IMR-90 (cell line): ENCODE results near the gene AKAP1. TPM values are rescaled to one million over a fixed set of nuclear protein-coding genes. Genes with fewer than 3 reads are reported as not detected.

Experiments
- ATAC-seq: fragments of 200-7000 bp; cut with Tn5 transposase; 2 replicates; pipeline ENCODE4 v1.9.1; 2020; ENCODE audit warnings: low read depth, mild to moderate bottlenecking, moderate library complexity
- BruUV-seq: library from RNA; stranded (reverse); fragments of 400-500 nt; replicated peaks from 2 replicates; lab custom pipeline; 2021; lab: Mats Ljungman, UMichigan
- CTCF ChIA-PET: fragments of 300-600 bp; formaldehyde crosslinking; extraction: SDS; loops from one replicate; lab custom pipeline; 2021; ENCODE audit warnings: antibody characterized with exemption; lab: Yijun Ruan, JAX
- POLR2A ChIA-PET: fragments of 300-600 bp; sonication (Branson Sonifier 250); formaldehyde crosslinking; loops from one replicate; lab custom pipeline; 2022; ENCODE audit warnings: antibody characterized with exemption; ENCODE audit not compliant: unreplicated experiment; lab: Charles Lee
- DNase-seq: peaks from one replicate; pipeline ENCODE4 v3.0.0; 2013
- H2AFZ ChIP-seq: replicated peaks from 2 replicates; pipeline ENCODE3; 2013; ENCODE audit warnings: low read length, mild to moderate bottlenecking; ENCODE audit not compliant: poor library complexity
- H2AK5ac ChIP-seq: 2 replicates; pipeline ENCODE4 v1.6.1; 2013; ENCODE audit warnings: low read depth, low read length, inconsistent platforms
- H2AK9ac ChIP-seq: replicated peaks from 2 replicates; pipeline ENCODE3; 2013; ENCODE audit warnings: mild to moderate bottlenecking, low read depth, low read length, moderate library complexity; ENCODE audit not compliant: poor library complexity
- H2BK120ac ChIP-seq: 2 replicates; pipeline ENCODE4 v1.6.1; 2013; ENCODE audit warnings: low read depth, low read length, inconsistent platforms
- H2BK15ac ChIP-seq: 3 replicates; pipeline ENCODE4 v1.6.1; 2013; ENCODE audit warnings: low read depth, low read length, inconsistent platforms
- H2BK20ac ChIP-seq: 2 replicates; pipeline ENCODE4 v1.6.1; 2013; ENCODE audit warnings: low read depth, mild to moderate bottlenecking, inconsistent platforms, low read length, moderate library complexity
- H2BK5ac ChIP-seq: 2 replicates; pipeline ENCODE4 v1.6.1; 2013; ENCODE audit warnings: mild to moderate bottlenecking, low read depth, low read length, inconsistent platforms; ENCODE audit not compliant: poor library complexity, severe bottlenecking
- H3K14ac ChIP-seq: replicated peaks from 2 replicates; pipeline ENCODE4 v1.6.1; 2013; ENCODE audit warnings: low read depth, low read length, inconsistent platforms
- H3K18ac ChIP-seq: 2 replicates; pipeline ENCODE4 v1.6.1; 2013; ENCODE audit warnings: low read depth, low read length, control low read depth
- H3K23ac ChIP-seq: 2 replicates; pipeline ENCODE4 v1.6.1; 2013; ENCODE audit warnings: low read depth, low read length, inconsistent platforms
- H3K27ac ChIP-seq: 2 replicates; pipeline ENCODE4 v1.5.1; 2013; ENCODE audit warnings: mild to moderate bottlenecking, control low read depth, low read length; ENCODE audit not compliant: insufficient read depth
- H3K27me3 ChIP-seq: 2 replicates; pipeline ENCODE4 v1.6.1; 2013; ENCODE audit warnings: low read length; ENCODE audit not compliant: control insufficient read depth, insufficient read depth
- H3K36me3 ChIP-seq: 2 replicates; pipeline ENCODE4 v1.6.1; 2013; ENCODE audit warnings: low read length, mixed read lengths; ENCODE audit not compliant: control insufficient read depth, insufficient read depth
- H3K4ac ChIP-seq: 2 replicates; pipeline ENCODE4 v1.6.1; 2013; ENCODE audit warnings: low read depth, low read length, inconsistent platforms
- H3K4me1 ChIP-seq: 2 replicates; pipeline ENCODE4 v1.6.1; 2013; ENCODE audit warnings: low read length, mixed read lengths; ENCODE audit not compliant: control insufficient read depth, insufficient read depth
- H3K4me2 ChIP-seq: 2 replicates; pipeline ENCODE4 v1.6.1; 2013; ENCODE audit warnings: low read depth, mild to moderate bottlenecking, control low read depth, low read length, moderate library complexity
- H3K4me3 ChIP-seq: 2 replicates; pipeline ENCODE4 v1.5.1; 2013; ENCODE audit warnings: low read depth, mild to moderate bottlenecking, control low read depth, low read length, moderate library complexity; ENCODE audit not compliant: insufficient read depth
- H3K56ac ChIP-seq: 2 replicates; pipeline ENCODE4 v1.6.1; 2013; ENCODE audit warnings: low read length, inconsistent platforms; ENCODE audit not compliant: insufficient read depth; ENCODE audit errors: extremely low read depth
- H3K79me1 ChIP-seq, 2 experiments: 2 replicates each; pipeline ENCODE4 v1.6.1; 2013; ENCODE audit warnings: low read length in 2 of 2, inconsistent platforms in 1 of 2, low read depth in 1 of 2
- H3K9ac ChIP-seq: 2 replicates; pipeline ENCODE4 v1.6.1; 2013; ENCODE audit warnings: low read depth, low read length, control low read depth
- H3K9me1 ChIP-seq: 2 replicates; pipeline ENCODE4 v1.6.1; 2013; ENCODE audit warnings: low read length, inconsistent platforms; ENCODE audit not compliant: insufficient read depth
- H3K9me3 ChIP-seq: 2 replicates; pipeline ENCODE4 v1.6.1; 2013; ENCODE audit warnings: low read length; ENCODE audit not compliant: control insufficient read depth, insufficient read depth
- H4K20me1 ChIP-seq: 2 replicates; pipeline ENCODE4 v1.6.1; 2013; ENCODE audit warnings: low read length, inconsistent platforms; ENCODE audit not compliant: insufficient read depth
- H4K5ac ChIP-seq: 2 replicates; pipeline ENCODE4 v1.6.1; 2013; ENCODE audit warnings: mild to moderate bottlenecking, low read depth, low read length, control low read depth
- H4K8ac ChIP-seq, 2 experiments: 2 replicates each; pipeline ENCODE4 v1.6.1; 2013; ENCODE audit warnings: low read depth in 2 of 2, low read length in 2 of 2, control low read depth in 1 of 2, inconsistent platforms in 1 of 2
- H4K91ac ChIP-seq: 2 replicates; pipeline ENCODE4 v1.6.1; 2013; ENCODE audit warnings: low read depth, low read length, inconsistent platforms; ENCODE audit not compliant: insufficient read depth
- CTCF ChIP-seq: conservative IDR thresholded peaks from 2 replicates; pipeline ENCODE4 v1.5.1; 2012; ENCODE audit warnings: mild to moderate bottlenecking, low read depth, low read length, improper control_type of control experiment
- MAFK ChIP-seq: IDR thresholded peaks from 2 replicates; pipeline ENCODE4 v1.6.1; 2012; ENCODE audit warnings: low read depth, low read length, improper control_type of control experiment
- WGBS, 2 experiments: methylation state at CpG; one replicate each; pipeline versions ENCODE4 v1.1.5 to v1.1.7; 2013; ENCODE audit warnings: missing lambda C conversion rate in 2 of 2; ENCODE audit not compliant: insufficient read length in 1 of 2; ENCODE audit errors: extremely low coverage in 2 of 2; 5-methylcytosine and 5-hydroxymethylcytosine counted together
- dilution Hi-C: fragments of 300-500 bp; cut with HindIII; formaldehyde crosslinking; loops from one replicate; pipeline ENCODE4 v1.14.3; 2018; ENCODE audit warnings: low sequenced_read_pairs; ENCODE audit not compliant: unreplicated experiment
- in situ Hi-C: fragments of 300-500 bp; cut with MboI; formaldehyde crosslinking; loops from 3 replicates; pipeline ENCODE4 v1.14.3; 2019; ENCODE audit warnings: low sequenced_read_pairs, inconsistent platforms, mixed read lengths
- intact Hi-C: fragments of 100-400 bp; cut with micrococcal nuclease; formaldehyde crosslinking; loops from 2 replicates; pipeline ENCODE4 v1.10.0; 2022
- polyA plus RNA-seq, 3 experiments: library from polyadenylated mRNA; depleted of rRNA; stranded (reverse); fragments of >200 nt; gene quantifications; 2 replicates each; pipeline ENCODE4 v1.2.3, GENCODE V29; 2012; ENCODE audit warnings: low replicate concordance in 1 of 3
- total RNA-seq: library from RNA; depleted of rRNA; stranded (reverse); fragments of >200 nt; gene quantifications from 2 replicates; pipeline ENCODE4 v1.2.3, GENCODE V29; 2012

The AKAP1 gene
- total and polyA plus RNA-seq, 2 of the 4 experiments (the other 2 are of a cell fraction), result 10.2 to 17.4 TPM

DNA sequence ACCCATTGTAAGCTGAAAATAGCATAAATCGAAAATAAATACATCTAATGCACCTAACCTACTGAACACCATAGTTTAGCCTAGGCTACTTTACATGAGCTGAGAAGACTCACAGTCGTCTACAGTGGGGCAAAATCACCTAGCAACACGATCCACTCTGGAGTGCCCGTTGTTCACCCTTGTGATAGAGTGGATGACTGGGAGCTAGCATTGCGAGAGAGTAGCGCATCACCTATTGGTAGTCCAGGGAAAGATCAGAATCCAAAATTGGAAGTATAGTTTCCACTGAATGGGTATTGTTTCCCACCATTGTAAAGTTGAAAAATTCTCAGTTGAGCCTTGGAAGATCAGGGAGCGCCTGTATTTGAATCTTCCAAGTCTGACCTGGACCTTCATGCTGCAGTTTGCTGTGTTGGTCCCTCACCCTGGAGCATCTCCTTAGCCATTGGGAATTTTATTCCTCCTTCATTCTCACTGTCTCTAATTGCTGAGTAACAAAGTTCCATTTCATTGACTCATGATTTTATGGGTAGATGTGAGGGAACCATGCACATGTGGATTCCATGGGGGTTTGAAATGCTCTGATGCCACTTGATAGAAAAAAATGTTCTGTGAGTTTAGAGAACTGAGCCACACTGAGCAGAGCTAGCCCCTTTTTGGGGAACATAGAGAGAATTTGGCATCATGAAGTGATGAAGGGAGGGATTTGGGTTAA is 19.6 kb downstream of the AKAP1 start:
- Histone ChIP-seq H3K27me3 (no peaks in the 10 kb centered on the region), H3K4me3 (no peak overlapping the region), H3K79me1 (peaks cover 0 to 7% of the 10 kb centered on the region in 2 experiments; a peak in 3 of 4 replicates), H3K18ac (no peak overlapping the region), H4K5ac (no peak overlapping the region), H3K9me3 (no peaks in the 10 kb centered on the region), H3K23ac (no peak overlapping the region), H3K4ac (no peak overlapping the region), H2BK5ac (no peak overlapping the region), H4K91ac (no peak overlapping the region), H2AFZ (no peak overlapping the region), H2AK5ac (no peak overlapping the region), H3K9me1 (no peaks in the 10 kb centered on the region), H2AK9ac (no peak overlapping the region), H3K14ac (0 out of 2 replicates have a peak overlapping the region, but pooled peaks have one; percentile 40), H3K9ac (no peak overlapping the region), H3K36me3 (no peaks in the 10 kb centered on the region), H4K20me1 (no peaks in the 10 kb centered on the region; the same call in none of the 2 replicates), H2BK15ac (no peak overlapping the region), H3K4me1 (peaks cover 2% of the 10 kb centered on the region; the same call in 1 of the 2 replicates), H2BK20ac (peak overlapping the region; percentile 37; the same call in 1 of the 2 replicates), H3K56ac (no peak overlapping the region), H3K4me2 (no peak overlapping the region), H4K8ac (no peak overlapping the region), H2BK120ac (no peak overlapping the region), H3K27ac (no peak overlapping the region)
- ChIA-PET POLR2A (no interaction called here), CTCF (no interaction called here)
- no TSS peak for BruUV-seq
- intact Hi-C loops (no loop called here), dilution Hi-C loops (no loop called here), in situ Hi-C loops (loop anchor here (25.0 kb wide), 1 partner anchor 1008 kb away; no protein-coding TSS in a partner anchor)
- DNase-seq, result peak; percentile 58
- TF ChIP-seq CTCF, result no peak
- TF ChIP-seq MAFK, result peak; percentile 44; the same call in 1 of the 2 replicates
- 100% methylated on average over 3 of the region's 7 CpGs; no CpG with 5 or more reads in 1 of the 2 experiments for WGBS, 2 experiments
- peak; percentile 45 for ATAC-seq
